IPS-NIHi7 (cell line): ENCODE data around the gene TAF10.

Experiments used
- DNase-seq: peaks from one replicate; pipeline ENCODE4 v3.0.0; 2012; ENCODE audit warnings: mixed read lengths; ENCODE audit errors: extremely low spot score

Gene TAF10

DNA sequence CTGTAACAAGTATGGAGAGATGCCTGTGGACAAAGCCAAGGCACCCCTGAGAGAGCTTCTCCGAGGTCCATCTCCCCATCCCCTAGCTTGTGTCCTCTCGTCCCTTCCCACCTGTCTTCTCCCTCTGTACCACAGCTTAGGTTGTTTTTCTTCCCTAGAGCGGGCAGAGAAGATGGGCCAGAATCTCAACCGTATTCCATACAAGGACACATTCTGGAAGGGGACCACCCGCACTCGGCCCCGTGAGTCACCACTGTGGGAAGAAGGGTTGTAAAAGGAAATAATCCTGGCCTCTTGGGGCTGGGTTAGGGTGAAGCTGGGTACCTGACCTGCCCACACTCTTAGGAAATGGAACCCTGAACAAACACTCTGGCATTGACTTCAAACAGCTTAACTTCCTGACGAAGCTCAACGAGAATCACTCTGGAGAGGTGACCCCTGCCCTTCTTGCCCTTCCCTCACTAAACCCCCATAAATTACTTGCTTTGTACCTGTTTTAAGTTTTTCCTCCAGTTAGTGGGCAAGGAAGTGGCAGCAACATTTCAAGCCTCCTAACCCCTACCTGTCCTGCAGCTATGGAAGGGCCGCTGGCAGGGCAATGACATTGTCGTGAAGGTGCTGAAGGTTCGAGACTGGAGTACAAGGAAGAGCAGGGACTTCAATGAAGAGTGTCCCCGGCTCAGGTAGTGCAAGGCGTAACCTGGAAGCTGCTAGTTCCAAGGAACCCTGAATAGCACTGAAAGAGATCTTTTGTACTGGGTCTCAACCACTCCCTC is 3.1 kb downstream of the TAF10 start:
- DNase-seq, result no peak

DNA sequence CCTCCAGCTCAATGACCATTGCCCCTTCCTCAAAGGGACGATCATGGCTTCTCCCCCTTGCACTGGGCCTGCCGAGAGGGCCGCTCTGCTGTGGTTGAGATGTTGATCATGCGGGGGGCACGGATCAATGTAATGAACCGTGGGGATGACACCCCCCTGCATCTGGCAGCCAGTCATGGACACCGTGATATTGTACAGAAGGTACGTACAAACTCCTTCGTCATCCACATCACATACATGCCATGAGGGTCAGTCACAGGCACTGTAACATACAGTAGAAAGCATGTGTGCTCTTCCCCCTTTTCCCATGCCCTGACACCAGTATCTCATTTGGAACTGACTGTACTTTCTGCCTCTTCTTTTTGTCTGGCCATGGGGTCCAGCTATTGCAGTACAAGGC is 4.0 kb downstream of the TAF10 start:
- DNase-seq, result no peak

DNA sequence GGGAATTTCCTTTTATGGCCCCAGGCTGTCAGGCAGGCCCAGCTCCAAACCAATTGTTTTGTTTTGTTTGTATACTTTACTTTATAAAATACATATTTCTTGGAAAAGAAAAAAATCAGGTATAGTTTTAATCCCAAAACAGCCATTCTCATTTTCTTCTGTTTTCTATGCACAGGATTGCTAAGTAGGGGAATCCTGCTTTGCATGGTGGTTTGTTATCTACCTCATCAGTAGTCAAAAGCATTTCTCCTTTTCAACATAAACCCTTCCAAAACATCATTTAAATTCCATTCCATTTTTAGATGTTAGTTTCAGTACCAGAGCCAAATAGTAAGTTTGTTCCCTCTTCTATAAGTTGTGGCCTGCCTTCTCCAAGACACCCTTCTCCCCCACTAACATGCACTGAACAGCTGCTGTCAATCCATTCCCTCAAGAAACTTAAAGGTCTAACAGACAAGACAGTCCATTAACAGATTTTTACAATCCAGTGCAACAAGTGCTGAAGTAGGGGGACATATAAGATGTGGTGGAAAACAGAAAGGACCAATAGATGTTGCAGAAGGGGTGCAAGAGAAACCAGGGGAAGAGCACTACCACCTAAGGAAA is 4.7 kb downstream of the TAF10 start:
- no peak for DNase-seq

DNA sequence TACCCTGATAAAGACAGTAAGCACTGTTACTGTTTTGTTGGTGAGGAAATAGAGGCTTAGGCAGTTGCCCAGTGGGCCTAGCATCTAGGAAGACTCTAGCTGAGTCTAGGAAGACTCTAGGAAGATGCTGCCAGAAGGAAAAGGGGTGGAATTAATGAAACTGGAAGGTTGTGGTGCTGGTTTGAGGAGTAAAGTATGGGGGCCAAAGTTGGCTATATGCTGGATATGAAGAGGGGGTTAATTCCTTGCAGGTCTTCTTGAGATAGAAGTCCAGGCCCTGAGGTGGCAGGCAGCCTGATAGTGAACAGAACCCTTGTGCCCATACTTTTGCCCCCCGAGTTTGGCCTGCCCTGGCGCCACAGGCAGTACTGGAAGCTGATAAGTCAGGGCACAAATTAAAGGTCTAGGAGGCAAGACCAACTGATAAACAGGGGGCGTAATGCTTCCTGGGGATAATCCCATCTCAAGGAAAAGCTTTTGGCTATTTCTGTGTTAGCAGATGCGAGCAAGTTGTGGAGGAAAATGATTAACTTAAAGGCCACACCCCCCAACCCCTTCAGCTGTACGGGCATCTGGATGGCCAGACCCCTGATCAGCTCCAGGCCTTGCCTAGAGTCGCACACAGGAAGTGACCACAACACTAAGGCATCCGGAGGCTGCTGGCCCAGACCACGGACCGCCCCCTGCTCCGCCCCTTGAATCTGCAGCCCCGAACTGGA is 5.4 kb downstream of the TAF10 start:
- peak; percentile 93 for DNase-seq

DNA sequence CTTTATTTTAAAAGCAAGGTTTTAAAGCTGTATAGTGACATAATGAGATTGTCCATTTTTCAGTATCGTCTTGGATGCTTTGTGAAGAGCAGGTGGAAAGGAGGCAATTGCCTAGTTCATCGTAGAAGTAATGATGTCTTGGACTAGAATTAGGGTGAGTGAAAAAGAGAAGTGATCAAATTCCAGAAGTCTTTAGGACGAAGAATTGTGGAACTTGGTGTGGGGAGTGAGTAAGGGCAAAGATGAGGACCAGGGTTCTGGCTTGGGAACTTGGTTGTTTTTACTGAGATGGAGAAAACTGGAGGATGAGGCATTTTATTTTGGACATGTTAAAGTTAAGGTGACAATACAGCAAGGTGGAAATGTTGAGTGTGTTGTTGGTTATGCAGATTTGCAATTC is 7.2 kb downstream of the TAF10 start:
- DNase-seq, result no peak

DNA sequence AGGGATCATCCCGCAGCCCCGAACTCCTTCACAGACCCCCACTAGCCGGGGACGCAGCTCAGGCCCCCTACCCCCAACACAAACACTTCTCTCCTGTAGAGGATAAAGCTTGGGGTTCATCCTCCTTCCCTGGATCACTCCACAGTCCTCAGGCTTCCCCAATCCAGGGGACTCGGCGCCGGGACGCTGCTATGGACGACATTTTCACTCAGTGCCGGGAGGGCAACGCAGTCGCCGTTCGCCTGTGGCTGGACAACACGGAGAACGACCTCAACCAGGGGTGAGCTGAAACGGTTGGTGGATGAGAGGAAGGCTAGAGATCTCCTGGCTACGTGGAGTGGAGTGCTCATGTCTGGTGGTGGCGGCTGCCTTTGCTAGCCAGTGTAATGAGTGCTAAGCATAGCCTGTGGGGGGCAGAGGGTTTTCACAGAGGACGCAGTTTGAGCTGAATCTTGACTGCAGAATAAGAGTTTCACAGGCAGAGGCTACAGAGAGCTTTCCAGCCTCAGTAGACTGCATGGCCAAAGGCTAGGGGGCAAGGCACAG is 7.9 kb downstream of the TAF10 start:
- no peak for DNase-seq

DNA sequence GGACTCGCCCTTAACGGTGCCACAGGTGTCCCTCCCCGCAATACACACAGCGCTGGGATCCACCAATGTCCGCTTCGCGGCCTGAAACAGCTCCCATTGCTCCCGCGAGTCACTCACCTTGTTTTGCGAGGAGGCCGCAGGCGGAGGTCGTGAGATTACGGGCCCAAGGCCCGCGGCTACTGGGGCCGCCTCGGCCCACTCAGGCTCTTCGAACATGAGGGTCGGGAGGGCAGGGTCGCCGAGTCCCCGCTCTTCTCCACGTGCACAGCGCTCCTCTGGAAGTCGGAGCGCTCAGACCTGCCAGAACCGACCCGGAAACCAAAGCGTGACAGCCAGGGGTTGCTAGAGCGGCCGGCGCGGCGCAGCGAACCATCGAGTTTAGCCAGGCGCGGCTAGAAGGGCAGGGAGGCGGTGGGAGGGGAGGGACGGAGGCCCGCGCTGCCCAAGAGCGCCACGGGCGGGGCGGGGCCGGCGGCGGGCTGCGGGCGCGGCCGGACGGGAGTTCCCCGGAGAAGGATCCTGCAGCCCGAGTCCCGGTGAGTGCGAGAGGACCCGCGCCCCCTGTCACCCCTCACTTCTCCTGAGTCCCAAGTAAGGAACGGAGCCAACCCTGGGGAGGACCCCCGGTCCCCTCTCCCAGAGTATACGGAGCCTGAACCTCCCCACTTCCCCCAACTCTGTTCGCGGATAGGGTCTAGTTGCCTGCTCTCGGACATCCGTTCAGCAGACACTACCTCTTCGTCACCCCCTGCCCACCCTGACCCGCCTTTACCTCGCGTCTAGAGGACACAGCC is 8.5 kb downstream of the TAF10 start, which contains the start of the genes ILK and RRP8:
TSS of gene ILK (plus strand) at position 488 of the 794 bp plus-strand sequence. CDS start 498 bp downstream, outside the sequence.
TSS of gene RRP8 (minus strand) at position 330 of the 794 bp plus-strand sequence. CDS start at position 216, 114 bp downstream.
- DNase-seq, result peak; percentile 97

DNA sequence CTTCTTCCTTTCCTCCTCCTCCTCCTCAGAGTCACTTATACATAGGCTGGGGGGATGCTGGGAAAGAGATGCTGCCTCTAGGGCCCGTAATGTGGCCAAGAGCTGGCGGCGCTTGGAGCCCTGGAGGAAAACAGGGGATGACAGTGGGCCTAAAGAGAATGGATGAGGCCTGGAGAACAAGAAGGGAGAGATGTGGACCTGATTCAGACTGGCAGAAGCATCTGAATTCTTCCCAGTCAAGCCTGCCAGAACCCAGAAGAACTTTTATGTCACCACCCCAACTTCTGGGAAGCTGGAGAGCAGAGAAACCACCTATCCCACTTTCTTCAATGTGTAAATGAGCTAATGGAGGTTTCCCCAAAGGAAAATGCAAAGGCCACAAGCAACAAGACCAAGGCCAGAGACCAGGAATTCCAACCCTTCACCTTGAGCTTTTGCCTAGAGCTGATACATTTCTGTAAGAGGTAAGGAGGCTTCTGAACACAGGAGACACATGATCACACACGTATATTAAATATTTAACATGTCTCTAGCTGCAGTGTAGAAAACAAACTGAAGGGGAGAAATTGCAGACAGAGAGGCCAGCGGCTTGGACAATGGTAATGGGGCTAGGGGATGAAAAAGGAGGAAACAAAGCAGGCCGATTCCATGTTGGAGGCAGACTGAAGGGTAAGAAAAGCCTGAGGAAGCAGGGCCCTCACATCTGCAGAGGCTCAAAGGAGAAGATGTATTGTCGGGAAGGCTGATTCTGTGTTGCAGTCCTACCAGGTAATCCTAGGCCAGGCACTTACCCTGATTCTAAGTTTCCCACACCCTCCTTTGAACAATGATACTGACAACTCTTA is 9.7 kb downstream of the TAF10 start:
- DNase-seq, result no peak

DNA sequence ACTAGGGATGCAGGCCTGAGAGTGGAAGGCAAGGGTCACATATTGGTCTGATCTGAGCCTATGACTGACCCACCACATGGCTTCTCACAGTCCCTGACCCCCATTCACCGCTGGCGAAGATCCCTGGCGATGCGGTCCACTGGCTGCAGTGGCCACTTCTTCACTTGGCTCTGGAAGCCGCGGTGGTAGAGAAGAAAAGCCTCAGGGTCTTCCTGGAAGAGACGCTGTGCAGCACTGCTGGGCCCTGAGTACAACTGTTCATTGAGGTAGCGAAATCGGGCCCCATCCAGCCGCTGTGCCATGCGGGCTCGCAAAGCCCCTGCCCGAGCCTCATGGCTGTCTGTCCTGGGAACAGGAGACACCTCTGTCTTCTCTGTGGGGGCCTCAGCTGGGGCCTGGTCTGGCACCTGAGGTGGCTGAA is 11.0 kb downstream of the TAF10 start:
- DNase-seq, result no peak

DNA sequence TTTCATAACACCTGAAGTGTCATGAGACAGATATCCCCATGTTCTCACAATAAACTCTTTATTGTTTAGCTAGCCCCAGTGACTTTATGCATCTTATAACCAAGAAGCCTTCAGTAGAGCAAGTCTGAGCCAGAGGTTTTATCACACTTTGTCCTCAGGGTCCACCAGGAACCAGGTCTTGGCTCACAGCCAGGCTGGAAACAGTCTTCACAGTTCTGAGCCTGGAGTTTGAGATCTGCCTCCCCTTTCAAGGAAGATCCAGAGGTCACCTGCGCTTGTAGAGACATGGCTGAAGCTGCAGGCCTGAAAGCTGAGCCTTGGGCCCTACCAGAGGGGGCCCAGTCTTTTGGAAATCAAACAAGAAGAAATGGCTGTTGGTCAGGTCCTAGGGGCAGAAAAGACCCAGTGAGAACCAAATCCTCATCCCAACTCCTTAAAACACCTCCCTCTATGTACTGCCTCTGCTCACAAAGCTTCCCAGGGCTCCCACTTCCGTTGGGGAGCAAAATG is 12.1 kb downstream of the TAF10 start:
- DNase-seq, result no peak

DNA sequence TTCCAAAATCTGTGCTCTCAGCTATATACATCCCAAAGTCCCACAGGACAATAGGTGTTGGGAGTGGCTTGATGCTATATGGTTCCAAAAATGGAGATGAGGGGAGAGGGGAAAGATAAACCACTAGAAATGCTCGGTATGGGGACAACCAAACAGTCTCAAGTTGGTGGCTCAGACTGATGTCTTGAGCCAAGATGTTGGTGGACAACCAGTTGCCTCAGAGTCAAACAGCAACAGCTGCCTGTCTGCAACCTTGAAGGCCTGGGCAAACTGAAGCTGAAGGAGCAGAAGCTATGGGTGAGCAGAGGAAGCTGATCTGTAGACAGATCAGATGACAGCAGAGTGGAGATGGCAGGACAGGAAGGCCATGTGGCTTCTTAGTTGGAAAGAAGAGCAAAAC is 12.6 kb downstream of the TAF10 start:
- DNase-seq, result no peak

DNA sequence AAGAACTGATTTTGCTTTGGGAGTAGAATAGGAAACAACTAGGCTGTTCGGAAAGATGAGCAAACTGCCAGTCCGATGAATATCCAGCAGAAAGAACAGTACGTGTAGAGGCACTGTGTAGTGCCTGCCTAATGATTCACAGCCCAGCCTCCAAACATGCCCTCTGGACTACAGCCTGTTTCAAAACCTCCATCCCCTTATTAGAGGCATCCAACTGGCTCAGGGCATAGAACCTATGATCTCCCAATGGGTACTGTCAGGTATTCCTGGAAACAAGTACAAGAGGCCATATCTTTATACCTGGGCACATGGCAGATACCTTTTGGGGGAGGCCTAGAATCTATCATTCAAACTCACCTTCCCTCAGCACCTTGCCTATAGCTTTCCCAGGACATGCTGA is 13.5 kb downstream of the TAF10 start:
- no peak for DNase-seq

DNA sequence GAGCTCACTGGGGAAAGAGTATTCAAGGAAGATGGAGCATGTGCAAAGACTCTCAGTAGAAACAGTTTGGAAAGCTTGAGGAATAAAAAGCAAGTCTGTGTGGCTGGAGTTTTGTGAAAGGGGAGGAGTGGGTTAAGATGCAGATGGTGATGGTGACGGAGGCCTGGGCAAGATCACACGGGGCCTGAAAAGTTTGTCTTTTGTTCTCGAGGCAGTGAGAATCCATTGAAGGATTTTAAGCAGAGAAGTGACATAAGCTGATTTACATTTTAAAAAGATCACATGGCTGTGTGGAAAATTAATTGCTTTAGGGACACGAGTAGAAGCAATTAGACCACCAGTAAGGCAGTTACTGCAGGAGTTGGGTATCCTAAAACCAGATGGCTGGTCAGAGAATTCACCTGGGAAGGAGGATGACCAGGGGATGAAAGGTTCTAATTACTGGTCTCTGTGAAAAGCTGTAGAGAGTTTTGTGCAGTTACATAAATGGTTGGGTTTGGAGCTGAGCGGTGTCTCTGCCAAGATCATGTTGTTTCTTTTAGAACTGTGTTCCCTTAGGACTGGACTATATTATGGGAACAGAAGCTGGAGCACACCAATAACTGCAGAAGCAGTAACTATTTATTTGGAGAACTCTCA is 15.7 kb downstream of the TAF10 start:
- no peak for DNase-seq

DNA sequence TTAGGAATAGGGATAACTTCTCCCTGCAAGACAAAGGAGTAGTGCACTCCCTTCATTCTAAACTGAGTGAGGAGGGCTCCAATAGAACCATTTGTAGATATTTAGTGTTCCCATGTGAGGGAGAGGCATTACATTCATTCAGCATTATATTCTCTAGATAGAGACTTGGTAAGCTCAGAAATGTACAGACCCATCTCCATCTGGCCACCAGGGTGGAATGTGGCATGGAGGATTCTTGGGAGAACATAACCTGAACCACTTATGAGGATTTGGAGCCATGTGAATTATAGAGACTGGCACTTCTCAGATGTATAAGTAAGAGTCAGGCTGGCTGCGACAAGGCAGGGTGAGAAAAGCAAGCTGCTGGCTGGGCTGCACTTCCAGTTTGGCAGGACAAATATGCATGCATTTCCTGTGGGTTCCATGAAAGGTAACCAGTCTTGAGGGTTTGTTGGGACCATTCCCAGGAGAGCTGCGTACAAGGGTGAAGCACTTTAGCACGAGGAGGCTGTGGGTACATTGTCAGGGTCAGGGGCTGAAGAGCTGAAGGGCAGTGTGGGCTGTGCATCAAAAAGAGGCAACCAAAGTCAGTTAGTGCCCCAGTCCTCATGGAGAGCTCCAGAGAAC is 17.8 kb downstream of the TAF10 start:
- DNase-seq, result no peak

DNA sequence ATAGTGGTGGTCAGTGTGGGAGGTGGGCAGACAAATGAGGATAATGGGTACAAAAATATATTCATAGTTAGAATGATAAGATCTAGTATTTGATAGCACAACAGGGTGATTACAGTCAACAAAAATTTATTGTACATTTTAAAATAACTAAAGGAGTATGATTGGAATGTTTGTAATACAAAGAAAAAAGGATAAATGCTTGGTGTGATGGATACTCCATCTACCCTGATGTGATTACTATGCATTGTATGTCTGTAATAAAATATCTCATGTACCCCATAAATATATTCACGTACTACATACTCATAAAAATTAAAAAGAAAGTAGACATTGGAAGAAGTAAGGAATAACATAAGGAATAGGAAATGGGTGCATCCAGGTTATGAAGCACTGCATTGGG is 24.0 kb downstream of the TAF10 start:
- DNase-seq, result no peak

DNA sequence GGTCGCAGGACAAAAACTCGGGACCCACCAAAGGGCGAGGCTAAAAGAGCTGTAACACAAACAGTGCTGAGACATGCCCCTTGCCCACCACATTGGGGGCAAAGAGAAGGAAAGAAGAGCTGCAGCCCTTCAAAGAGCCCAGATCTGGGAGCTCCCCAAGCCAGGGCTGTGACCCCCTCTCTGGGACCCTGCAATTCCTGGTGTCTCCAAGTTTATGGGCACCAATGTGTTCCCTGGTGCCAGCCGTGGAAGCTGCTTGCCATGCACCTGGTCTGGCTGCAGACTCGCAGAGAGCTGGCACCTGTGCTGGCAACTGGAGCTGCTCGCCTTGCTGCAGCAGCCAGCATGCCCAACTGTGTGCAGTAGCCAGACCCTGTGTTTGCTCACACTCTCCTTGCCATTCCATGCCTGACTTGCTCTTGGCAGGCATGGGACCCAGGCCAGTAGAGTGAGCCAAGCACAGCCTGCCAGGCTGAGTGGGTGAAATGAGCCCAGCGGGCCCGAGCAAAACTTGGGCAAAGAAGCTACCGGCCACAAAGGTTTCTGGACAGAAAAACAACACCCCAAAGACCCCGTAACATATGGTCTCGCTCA is 24.6 kb downstream of the TAF10 start:
- DNase-seq, result no peak

DNA sequence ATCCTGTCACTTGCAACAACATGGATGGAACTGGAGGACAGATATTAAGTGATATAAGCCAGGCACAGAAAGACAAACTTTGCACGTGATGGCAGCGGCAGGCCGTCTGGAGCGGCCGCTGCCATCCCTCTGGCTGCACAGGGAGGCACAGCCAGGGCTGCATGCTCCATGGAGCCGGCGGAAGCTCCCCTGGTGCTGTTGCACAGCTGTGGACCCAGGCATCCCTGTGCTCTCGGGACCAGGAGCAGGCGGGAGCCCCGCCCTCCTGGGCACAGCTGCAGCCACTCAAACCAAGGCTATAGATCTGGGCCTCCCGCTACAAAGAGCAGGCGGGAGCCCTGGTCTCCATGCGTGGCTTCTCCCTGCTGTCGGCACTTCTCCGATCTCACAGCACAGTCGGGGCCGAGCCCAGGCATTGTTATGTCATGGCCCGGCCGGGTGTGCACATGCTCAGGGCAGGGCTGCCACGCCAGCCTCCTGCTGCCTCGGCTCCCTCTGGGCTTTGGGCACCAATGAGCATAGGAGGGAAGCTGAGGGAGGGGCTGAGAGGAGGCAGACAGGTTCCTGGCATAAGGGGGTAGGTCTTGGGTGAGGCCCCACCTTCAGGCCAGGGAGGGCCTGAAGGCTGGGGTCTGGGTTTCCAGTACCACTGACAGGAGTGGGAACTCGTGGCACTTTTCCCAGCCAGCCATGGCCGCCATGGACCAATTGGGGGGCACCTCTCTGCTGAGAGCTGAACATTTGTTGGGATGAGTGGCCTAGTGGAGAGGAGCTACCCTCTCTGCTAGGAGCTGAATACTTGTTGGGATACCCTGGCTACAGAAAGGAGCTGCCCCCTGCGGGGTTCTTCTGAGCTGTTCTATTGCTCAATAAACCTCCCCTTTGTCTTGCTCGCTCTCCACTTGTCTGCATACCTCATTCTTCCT is 25.3 kb downstream of the TAF10 start:
- no peak for DNase-seq

DNA sequence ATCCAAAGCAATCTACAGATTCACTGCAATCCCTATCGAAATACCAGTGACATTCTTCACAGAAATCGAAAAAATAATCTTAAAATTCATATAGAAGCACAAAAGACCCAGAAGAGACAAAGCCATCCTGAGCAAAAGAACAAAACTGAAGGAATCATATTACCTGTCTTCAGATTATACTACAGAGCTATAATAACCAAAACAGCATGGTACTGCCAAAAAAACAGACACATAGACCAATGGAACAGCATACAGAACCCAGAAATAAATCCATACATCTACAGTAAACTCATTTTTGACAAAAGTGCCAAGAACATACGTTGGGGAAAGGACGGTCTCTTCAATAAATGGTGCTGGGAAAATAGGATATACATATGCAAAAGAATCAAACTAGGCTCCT is 27.5 kb downstream of the TAF10 start:
- no peak for DNase-seq
